Measurements from ENCODE around the gene SKP1. TPM values are rescaled to one million over a fixed set of nuclear protein-coding genes. Genes with fewer than 3 reads are reported as not detected.
A peak's percentile ranks its signal among the peaks of the same experiment; 100 is the strongest.
"Not testable (repeated sequence)": the region's sequence is repeated elsewhere in the genome, so short reads cannot be mapped to it uniquely, and the experiment has no call there.

Gene SKP1
- total RNA-seq (2014; rRNA removed; shearing (Covaris generic)), result 82.2 and 87.7 TPM in 2 replicates

DNA sequence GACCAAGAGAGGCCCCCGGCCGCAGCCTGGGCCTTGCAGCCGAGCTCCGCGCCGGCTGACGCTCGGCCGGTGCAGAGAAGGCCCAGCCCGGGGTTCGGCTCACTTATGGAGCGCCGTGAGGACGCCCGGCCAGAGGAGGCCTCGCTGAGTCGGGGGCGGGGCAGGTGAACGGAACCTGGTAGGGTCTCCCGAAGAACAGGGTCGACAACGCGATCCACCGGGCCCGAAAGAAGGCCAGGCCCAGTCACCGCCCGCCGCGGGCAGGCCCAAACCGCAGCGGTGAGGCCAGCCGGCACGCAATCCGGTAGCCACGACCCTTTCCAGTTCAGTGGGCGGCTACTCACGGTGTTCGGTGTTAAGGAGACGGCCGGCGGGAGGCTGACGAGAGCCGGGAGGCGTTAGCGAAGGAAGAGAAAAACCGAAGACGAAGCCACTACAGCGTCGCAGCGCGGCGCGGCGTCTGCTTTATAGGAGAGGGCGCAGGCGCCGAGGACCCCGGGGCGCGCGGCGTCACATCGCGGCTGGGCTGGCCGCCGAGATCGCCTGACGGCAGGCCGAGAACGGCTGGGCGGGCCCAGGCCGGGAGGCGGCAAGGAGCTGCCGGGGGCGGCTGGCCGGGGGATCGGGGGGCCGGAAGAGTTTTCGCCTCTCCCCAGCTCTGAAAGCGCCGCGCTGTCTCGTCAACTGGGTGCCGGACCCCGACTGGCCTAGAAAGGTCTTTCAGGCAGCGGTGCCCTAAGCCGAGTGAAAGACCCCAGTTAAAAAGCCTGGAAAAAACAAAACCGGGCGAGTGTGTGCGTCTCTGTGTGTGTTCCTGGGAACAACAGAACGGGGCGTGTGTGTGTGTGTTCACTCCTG lies at the start of gene SKP1:
TSS of gene SKP1 (minus strand) at position 440 of the 858 bp plus-strand sequence. CDS start 2,928 bp downstream, outside the sequence.
- DNase-seq (ENCODE audit: low spot score), result peak; percentile 92

DNA sequence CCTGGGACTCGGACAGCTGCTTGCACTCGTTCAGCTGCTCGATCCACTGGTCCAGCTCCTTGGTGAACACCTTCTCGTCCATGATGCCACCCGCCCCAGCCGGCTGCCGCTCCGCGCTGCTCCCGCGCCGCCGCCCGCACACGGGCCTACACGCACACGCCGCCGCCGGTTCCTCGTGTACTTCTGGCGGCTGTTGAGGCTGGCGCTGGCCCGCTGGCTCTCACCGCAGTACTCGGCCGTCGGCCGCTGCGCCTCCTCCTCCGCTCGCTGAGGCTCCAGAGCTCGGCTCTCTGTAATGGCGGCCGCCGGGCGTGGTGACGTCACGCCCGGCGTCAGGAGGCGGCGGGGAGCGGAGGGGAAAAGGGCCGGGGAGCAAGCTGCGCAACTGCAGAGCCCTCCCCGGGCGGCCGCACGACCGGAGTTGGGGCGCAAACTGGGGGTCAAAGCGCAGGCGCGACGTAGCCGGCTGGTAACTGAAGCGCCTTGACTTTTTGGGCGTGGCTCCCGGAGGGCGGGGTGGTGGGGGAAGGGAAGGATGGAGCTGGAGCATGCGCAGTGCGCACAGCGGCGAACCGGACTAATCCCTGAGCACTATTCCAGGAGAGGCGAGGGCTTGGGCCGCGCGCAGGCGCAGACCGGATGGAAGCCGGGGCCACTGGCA lies 49.2 kb upstream of the SKP1 start, which contains the start of gene PPP2CA:
TSS of gene PPP2CA (minus strand) at position 294 of the 661 bp plus-strand sequence. CDS start at position 82, 212 bp downstream.
- DNase-seq (ENCODE audit: low spot score), result peak; percentile 99

DNA sequence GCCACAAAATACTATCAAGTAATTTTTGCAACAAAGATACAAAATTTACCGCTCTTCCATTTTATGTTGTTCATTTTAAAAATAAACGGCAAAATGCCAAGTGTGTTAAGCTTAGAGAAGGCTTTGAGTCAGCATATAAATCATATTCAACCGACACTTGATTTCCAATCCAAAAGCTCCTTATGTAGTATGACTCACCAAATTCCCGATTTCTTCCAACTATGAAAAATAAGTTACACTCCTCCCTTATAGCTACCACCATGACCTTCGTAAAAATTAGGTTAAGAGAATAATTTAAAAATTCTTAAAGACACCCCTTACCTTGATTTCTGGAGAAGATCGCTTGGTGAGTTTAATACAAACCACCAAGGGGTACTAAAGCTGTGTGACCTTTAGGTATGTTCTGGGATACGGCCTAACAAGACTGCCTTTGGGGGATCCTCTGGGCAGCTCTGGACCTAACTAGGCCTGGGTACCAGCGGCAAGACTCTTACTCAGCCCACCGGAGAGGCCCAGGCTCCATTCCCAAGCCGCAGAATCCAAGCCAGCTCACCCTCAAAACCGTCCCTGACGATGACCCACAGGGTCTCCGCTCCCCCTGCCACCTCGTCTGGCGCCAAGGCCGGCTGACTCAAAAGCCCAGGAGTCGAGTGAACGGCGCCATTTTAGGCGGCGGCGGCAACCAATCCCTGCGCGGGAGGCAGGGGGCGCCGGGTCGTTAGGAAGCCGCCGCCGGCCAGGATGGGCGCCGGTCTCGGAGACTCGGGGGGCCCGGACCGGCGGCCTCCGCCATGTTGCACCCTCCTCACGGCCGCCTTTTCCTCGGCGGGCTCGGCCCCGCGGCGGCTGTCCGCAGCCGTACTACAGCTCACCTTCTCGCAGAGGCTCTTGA lies 48.4 kb upstream of the SKP1 start:
- DNase-seq (ENCODE audit: low spot score), result peak; percentile 66

DNA sequence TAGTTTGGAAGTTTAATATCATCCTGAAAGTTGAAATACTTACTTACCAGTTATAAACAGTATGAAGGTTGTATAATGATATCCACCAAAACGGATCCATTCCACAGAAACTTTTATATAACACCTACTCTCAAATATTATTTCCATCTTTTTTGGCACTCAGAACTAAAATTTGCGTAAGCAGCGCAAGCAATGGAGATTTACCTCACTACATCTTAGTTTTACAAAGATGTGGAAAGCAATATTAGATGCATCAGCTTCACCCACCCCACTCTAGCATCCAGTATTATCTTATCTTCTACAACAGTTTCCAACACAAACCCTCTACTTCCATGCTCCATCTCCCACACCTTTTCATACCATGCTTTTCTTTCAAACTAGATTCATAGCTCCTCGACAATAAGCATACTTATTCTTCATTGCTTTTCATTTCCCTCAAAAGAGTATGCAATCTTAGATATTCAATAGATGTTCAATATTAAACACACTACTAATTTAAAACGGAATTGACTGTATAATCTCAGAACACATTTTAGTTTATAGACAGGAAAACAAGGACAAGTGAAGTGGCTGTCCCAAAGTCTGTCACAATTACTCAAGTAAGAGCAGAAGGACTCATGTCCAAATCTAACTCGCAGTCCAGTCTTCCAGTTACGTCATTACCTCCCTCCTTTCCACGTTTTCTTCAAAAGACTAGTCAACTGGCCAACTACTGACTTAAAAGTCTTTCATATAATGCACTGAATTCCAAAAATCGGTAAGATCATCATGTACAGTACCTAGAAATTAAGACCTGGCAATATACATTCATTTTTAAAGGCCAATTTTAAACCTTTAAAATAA lies 46.9 kb upstream of the SKP1 start:
- peak; percentile 12 for DNase-seq (ENCODE audit: low spot score)

DNA sequence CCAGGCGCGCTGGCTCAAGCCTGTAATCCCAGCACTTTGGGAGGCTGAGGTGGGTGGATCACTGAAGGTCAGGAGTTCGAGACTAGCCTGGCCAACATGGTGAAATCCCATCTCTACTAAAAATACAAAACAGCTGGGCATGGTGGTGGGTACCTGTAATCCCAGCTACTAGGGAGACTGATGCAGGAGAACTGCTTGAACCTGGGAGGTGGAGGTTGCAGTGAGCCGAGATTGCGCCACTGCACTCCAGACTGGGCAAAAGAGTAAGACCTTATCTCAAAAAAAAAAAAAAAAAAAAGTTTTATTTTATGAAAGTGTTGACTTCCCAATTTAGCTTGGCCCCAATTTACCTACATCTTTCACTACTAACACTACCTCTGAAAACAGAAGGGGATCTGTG lies 44.9 kb upstream of the SKP1 start:
- not testable (repeated sequence) for DNase-seq (ENCODE audit: low spot score)

DNA sequence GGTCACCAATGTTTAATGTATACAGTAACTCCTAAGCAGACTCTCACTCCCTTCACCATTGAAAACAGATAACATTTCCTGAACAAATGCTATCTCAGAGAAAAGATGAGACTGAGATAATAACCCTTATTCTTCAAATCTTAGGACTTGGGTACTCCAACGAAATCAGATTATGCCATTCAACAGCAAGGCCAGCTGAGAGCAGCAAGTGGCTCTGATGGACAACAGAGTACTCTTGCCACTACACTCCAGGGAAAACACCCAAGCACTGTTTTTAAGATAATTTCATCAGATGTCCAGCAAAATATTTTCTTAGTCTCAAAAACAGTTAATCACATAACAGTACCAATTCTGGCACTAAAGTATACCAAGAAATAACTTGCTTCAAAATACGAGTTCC lies 39.0 kb upstream of the SKP1 start:
- DNase-seq (ENCODE audit: low spot score), result no peak

DNA sequence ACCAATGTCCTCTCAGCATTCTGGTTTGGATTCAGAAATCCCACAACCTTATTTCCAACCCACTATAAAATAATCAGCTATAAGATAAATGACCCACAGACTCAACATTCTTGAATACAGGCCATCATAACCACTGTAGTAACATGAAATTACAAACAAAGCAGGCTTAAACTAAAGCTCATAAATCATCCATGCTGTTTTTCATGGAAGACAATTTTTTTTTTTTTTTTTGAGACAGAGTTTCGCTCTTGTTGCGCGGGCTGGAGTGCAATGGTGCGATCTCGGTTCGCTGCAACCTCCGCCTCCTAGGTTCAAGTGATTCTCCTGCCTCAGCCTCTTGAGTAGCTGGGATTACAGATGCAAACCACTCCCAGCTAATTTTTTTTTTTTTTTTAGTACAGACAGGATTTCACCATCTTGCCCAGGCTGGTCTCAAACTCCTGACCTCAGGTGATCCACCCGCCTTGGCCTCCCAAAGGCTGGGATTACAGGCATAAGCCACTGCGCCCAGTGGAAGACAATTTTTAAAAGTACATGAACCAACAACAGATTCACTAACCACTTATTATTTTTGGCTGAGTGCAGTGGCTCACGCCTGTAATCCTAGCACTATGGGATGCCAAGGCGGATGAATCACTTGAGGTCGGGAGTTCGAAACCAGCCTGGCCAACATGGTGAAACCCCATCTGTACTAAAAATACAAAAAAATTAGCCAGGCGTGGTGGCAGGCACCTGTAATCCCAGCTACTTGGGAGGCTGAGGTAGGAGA lies 34.7 kb upstream of the SKP1 start:
- not testable (repeated sequence) for DNase-seq (ENCODE audit: low spot score)

DNA sequence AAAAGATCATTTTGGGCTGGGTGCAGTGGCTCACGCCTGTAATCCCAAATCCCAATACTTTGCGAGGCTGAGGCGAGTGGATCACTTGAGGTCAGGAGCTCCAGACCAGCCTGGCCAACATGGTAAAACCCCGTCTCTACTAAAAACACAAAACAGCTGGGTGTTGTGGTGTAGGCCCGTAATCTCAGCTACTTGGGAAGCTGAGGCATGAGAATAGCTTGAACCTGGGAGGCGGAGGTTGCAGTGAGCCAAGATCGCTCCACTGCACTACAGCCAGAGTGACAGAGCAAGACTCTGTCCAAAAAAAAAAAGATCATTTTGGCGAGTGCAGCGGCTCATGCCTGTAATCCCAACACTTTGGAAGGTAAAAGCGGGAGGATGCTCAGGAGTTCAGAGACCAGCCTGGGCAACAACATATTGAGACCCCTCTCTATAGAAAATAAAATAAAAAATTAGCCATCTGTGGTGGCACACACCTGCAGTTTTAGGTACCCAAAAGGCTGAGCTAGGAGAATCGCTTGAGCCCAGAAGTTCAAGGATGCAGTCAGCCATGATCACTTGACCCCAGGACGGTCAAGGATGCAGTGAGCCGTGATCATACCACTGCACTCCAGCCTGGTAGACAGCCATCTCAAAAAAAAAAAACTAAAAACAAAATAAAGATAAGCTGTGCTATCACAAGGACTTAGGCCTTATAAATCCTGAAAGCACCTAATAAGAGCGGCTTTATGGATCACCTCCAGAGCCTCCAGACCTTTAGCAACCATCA lies 32.9 kb upstream of the SKP1 start:
- no peak for DNase-seq (ENCODE audit: low spot score)

DNA sequence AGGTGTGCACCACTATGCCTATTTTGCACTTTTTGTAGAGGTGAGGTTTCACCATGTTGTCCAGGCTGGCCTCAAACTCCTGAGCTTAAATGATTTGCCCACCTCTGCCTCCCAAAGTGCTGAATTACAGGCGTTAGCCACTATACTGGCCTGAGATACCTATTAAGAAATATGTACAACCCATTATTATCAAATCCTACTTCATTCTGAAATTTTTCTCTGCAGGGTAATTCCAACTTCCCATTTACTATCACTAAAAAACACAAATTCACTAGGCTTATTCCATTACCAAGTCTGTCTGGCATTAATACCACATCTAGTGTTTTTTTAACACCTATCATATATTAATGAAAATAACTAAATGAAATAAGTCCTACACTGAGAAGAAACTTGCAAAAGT lies 30.9 kb upstream of the SKP1 start:
- no peak for DNase-seq (ENCODE audit: low spot score)

DNA sequence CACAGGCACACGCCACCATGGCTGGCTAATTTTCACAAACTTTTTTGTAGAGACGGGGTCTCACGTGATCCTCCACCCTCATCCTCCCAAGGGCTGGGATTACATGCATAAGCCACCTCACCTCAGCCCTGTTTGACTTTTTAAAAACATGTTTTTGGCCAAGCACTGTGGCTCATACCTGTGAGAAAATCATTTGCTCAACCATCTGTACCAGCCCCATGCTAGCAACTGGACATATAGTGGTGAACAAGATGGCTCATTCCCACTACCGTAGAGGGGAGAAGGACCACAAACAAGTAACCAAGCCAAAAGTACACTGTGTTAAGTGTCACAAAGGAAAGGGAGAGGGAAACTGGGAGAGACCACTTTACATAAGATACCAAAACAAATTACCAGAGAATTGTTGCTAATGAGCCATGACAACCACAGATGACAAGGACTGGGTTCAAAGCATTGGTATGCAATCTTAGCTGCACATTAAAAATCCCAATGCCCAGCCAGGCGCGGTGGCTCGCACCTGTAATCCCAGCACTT lies 29.9 kb upstream of the SKP1 start:
- no peak for DNase-seq (ENCODE audit: low spot score)

DNA sequence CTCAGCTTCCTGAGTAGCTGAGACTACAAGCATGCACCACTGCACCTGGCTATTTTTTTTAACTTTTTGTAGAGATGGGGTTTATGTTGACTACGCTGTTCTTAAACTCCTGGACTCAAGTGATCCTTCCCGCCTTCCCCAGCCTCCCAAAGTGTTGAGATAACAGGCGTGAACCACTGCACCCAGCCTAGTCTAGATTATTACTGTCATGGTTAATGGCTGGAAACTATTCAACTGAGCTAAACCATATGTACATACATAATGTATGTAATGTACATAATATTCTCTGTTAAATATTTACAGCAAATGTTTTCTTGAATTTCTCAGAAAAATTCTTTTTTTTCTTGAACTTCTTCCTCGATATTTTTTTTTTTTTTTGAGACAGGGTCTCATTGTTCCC lies 27.8 kb upstream of the SKP1 start:
- DNase-seq (ENCODE audit: low spot score), result no peak

DNA sequence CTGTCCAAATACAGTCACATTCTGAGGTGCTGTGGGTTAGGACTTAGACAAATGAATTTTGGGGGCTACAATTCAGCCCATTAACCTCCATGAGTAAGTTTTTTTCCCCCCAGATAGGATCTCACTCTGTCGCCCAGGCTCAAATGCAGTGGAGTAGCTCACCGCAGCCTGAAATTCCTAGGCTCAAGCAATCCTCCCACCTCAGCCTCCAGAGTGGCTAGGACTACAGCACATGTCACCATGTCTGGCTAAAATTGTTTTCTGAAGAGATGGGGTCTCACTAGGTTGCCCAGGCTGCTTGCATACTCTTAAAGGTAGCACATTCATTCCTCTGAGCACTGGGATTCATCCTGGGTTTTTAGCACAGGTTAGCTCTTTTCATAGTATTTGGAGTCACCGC lies 26.9 kb upstream of the SKP1 start:
- DNase-seq (ENCODE audit: low spot score), result no peak

DNA sequence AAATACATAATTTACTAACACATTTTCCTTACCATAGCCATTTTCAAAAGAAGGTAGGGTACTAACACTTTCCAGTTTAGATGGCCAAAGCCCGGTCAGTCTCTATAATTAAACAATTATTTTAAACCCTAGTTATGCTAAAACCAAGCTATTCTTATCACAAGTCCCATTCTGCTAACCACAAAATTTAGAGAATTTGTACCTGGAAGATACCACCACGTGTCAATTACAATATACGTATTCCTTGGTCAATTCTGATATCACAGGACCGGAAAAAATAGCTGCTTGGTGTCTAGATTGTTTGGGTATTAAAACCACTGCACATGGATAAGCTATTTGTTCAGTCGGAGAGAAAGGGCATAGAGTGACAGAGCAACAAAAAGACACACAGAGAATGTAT lies 18.9 kb upstream of the SKP1 start:
- no peak for DNase-seq (ENCODE audit: low spot score)

DNA sequence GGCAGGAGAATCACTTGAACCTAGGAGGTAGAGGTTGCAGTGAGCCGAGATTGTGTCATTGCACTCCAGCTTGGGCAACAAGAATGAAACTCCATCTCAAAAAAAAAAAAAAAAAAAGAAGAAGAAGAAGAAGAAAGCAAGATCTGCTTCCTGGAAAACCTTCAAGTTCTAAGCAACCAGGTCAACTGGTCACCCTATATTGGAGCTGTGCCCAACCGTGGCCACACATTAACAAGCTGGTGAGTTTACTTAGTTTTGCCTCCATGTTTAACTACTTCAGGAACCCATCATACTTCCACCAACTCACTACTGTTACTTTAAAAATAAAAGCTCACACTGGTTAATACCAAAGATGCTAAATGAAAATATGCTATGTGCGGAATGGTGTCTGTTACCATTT lies 12.3 kb upstream of the SKP1 start:
- DNase-seq (ENCODE audit: low spot score), result peak; percentile 44

DNA sequence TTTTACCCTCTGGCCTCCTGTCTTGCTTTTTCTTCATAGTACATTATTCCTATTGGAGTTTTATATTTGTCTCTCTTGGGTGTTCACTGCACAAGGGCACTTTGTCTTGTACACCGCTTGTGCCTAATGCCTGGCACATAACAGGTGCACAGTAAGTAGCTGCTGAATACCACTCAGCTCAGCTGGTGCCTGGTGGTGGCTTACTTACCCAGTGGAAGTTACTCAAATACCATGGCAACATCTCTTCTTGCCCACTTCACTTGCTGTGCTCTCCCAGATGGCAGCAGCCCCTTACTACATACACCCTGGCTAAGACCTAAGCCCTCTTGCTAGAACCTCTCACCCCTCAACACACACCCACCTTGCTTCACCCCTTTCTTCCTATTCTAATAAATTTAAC lies 11.3 kb upstream of the SKP1 start:
- no peak for DNase-seq (ENCODE audit: low spot score)

DNA sequence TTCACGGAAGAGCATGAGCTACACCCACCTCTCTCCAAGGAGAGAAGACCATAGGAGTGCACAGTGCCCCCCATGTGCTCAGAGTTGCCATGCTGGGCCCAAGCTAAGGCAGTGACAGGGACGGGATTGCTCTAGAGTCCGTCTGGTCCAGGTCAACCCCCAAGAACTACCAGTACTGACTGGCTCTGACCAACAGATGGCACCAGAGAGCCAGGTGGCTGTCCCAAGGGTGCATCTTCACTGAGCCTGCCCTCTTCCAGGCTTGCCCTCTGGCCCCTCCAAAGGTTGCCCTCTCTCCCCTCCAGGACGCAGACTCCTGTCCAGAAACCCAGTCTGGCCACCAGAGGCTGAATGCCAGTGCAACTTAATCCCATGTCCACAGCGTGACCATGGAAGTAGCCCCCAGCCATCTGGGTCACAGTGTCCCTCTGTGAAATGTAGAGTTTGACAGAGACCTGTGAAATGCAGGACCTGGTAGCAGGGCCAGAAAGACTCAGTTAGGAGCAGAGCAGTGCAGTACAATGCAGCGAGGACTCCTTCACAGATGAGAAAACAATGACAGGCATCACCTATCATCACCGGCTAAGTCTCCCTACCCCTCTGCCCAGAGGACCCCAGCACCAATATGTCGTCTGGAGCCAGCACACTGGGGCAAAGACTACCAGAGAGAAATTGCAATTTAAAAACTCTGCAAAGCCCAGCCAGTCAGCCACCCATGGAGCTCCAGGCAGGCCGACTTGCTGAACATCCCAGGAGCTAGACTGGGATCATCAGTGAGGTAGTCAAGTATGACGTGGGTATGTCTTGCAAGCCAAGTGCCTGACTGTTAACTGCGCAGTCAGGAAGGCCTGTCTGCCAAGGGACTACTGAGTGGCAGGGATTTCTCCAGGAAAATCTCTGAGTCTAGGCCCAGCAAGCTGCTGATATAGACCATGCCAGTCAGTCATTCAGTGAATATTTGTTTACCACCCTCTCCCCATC lies 7.7 kb upstream of the SKP1 start:
- DNase-seq (ENCODE audit: low spot score), result peak; percentile 92

DNA sequence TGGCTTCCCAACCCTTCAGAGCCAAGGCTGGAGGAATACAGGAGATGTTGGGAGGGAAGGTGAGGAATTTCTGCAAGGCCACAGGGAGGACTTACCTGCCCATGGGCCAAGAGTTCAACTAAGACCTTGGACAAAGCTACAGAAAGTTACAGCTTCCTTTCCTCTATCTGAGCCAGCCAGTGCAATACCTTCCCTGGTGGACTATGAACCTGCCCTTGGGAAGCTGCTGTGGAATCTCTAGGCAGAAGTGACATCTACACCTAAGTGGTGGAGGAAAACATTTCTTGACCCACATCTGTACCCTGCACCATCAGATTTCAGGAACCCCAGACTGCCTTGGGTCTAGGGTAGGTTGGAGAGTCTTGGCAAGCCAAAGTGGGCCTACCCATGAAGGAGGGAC lies 6.7 kb upstream of the SKP1 start:
- DNase-seq (ENCODE audit: low spot score), result no peak

DNA sequence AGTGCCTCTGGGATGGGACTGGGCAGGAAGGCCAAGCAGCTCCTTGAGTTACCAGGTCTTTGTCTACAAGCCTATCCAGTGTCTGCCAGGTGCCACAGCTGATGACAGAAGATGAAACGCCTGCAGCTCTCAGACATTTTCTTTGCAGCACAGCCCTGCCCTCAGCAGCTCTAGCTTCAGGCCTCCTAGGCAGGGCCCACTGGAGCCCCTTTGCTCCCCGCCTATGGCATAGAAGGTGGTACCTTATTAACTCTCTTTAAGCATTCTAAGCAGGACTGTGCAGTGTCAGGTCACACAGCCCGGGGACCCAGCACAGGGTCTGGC lies 1.3 kb upstream of the SKP1 start:
- no peak for DNase-seq (ENCODE audit: low spot score)
